HL-60/S4 treated with phorbol 12-myristate 13-acetate at 8.2 ng/mL for 4 days and 3 days (cell line): Measurements from ENCODE around the gene PRKCA.
"Not testable (repeated sequence)": the region's sequence is repeated elsewhere in the genome, so short reads cannot be mapped to it uniquely, and the experiment has no call there.

Source experiments
- in situ Hi-C: fragments of 300-500 bp; cut with MboI; formaldehyde crosslinking; loops from 2 replicates; pipeline ENCODE4 v1.15.0; 2022; ENCODE audit warnings: low sequenced_read_pairs

PRKCA gene

DNA sequence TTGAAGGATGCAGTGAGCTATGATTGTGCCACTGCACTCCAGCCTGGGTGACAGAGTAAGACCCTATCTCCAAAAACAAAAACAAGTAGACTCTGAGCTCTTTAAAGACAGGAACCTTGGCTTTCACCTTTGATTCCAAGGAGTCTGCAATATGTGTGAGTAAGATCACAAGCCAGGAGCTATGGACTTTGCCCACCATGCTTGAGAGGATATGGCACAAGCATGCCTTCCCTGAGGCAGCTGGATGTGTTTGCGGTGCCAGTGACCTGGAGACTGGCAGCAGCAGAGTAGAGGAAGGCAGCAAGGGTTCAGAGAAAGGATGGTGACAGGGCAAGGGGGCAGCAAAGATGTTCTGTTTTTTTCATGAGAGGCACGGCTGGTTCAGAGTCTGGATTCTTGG is 14.5 kb upstream of the PRKCA start:
- in situ Hi-C loops: no loop called here

DNA sequence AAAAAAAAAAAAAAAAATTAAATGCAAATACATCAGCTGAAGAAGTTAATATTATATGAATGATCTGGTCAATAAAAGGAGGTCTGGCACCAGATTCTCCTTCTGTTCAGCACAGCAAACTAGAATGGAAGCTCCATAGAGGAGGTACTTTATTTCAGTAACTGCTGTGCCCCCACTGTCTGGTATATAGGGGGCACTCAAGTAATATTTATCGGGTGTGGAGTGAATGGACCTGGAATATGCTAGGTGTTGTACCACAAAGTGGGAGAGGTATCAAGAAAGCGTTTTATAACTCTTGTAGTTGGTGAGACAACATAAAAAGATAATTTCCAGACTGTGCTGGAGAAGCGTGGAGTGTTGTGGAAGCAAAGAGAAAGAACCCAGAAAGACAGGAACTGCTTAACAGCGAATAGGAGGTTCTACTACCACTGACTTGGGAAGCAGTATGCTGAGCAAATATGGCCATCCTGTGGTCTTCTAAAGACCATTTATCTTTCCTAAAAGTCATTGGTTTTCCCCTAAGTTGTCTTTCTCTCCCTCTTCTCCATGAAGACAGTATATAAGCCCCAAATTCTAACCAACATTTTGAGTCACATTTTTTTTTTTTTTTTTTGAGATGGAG is 12.2 kb upstream of the PRKCA start:
- in situ Hi-C loops: no loop called here

DNA sequence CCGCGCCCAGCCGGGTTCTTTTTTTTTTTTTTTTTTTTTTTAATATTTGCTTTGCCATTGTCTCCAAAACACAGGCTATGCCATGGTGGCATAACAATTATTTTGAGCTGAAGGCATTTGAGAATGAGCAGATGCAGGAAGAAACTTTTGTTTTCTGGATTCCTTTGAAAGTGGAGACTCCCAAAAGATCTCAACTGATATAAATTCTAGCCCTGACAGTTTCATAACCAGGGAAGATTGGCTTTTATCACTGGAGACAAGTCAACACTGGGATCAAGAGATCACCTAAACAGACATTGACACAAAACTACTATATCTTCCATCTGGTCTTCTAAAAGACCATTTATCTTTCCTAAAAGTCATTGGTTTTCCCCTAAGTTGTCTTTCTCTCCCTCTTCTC is 10.1 kb upstream of the PRKCA start:
- in situ Hi-C loops: no loop called here

- in situ Hi-C loops: no loop called here
Observed at GRCh38 chr17:66296289-66296725, 6.1 kb upstream of the PRKCA start.

- in situ Hi-C loops: not testable (repeated sequence)
Observed at GRCh38 chr17:66297443-66297842, 5.0 kb upstream of the PRKCA start.

GRCh38 chr17:66299711-66300110 is 2.7 kb upstream of the PRKCA start:
- in situ Hi-C loops: no loop called here

GRCh38 chr17:66300956-66301355 is 1.5 kb upstream of the PRKCA start:
- in situ Hi-C loops: no loop called here

- in situ Hi-C loops: no loop called here
Observed at GRCh38 chr17:66301367-66301863, 998 bp upstream of the PRKCA start.

DNA sequence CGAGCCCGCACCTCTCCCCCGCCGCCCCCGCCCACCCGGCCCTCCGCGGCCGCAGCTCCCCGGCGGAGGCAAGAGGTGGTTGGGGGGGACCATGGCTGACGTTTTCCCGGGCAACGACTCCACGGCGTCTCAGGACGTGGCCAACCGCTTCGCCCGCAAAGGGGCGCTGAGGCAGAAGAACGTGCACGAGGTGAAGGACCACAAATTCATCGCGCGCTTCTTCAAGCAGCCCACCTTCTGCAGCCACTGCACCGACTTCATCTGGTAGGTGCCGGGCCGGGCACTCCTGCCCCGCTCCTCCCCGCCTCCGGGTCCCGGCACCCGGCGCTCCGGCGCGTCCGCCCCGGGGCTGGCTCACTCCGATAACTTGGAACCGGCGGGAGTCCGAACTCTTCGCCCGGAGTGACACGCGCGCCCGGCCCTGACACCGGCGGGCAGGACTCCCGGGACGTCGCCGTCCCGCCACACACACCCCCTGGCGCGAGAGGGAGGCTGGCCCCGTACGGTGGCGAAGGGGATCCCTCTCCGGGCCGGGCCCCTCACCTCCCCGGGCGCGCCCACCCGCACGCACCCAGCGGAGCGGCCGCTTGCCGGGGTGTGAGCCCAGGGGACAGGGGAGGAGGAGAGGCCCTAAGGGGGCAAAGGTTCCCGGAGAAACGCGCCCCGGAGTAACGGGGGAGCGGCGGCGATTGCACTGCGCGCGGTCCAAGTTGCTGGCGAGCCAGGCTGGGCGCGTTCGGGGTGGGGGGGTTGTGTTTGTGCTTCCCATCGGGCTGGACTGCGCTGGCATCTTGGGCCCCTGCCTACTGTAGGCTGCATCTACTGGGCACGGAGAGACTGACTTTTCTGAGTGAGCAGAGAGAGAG is 581 bp downstream of the PRKCA start:
- in situ Hi-C loops: no loop called here

DNA sequence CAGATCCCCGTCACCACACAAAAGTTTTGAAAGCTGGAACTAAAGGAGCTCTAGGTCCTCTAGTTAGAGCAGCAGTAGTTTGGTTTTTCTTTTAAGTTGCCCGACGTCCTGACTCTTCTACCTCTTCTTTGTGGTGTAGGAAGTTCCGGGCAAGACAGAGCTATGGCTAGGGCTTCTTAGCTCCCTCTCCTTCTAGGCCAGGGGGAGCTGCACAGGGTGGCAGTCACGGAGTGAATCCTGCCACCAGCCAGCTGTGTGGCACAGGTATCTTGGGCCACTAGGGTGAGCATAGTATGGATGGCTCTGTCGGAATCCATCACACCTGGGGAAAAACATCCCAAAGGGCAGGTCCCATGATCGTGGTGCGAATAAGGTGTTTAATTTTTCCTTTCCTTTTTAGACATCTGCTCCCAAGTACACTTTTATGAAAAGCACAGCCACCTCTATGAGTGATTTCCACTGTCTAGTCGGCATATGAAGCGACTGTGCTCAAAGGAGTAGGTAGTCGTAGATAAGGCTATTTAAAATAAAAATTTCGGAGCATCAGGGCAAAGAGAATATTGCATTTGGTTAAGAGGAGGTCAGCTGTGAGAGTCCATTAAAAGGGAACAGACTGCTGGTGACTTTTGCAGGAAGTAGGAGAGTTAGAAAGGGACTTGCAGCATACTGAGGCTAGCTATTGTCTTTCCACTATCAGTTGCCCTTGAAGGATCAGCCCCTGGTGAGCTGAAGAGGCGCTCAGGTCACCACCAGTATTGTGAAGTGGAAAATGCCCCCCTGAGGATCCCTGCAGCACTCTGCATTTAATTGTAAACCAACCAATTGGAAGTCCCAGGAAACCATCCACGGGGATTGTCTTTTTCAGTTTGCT is 2.1 kb downstream of the PRKCA start:
- in situ Hi-C loops: no loop called here

DNA sequence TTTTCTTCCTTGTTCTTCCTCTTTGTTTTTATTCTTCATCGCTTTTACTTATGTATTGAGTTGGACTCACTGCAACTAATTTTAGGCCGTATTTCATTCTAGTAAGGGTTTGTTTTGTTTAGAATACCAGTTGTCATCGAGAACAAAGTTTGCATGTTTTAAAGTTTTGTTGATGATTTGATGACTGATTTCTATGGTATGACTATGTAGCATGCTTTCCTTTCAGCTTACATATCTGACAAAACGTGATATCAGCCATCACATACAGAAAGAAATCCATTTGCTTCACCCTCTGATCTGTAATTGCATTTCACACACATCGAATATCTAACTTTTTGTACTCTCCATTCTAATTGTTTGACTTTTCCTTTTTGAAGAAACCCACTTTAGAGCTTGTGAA is 4.0 kb downstream of the PRKCA start:
- in situ Hi-C loops: no loop called here

GRCh38 chr17:66307257-66307656 is 4.8 kb downstream of the PRKCA start:
- in situ Hi-C loops: no loop called here

DNA sequence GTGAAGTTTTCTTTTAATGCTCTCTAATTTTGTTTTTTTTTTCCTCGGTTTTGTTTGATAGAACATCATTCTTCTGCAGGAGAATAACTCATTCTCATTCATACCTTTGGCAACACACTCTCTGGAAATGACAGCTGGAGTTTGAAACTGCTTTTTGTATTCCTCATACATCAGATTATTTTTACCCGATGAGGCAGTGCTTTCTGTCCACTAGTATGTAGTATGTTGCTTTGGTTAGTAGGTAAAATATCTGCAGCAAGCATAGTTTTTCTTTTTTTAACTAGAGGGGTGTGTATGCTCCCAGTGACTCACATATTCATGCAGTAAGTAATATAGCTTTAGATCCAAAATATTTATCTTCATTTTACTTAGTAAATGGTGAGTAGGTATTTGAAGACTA is 6.4 kb downstream of the PRKCA start:
- in situ Hi-C loops: no loop called here

DNA sequence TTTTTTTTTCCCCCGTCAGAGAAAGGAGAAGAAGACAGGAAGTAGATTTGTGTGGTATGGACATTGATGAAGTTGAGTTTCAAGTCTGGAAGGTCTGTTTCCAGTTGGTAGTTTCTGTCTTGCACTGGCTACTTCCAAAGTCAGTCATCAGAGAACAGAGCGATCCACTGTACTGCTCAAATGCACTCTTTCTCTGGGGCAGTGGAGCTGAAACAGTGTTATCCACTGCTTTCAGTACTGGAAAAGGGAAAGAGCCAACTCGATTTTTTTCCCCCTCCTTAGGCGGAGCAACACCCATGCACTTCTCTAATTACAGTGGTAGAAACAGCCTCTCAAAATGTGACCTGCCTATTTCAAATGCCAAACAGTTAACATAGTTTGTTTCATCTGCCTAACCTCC is 7.4 kb downstream of the PRKCA start:
- in situ Hi-C loops: no loop called here

DNA sequence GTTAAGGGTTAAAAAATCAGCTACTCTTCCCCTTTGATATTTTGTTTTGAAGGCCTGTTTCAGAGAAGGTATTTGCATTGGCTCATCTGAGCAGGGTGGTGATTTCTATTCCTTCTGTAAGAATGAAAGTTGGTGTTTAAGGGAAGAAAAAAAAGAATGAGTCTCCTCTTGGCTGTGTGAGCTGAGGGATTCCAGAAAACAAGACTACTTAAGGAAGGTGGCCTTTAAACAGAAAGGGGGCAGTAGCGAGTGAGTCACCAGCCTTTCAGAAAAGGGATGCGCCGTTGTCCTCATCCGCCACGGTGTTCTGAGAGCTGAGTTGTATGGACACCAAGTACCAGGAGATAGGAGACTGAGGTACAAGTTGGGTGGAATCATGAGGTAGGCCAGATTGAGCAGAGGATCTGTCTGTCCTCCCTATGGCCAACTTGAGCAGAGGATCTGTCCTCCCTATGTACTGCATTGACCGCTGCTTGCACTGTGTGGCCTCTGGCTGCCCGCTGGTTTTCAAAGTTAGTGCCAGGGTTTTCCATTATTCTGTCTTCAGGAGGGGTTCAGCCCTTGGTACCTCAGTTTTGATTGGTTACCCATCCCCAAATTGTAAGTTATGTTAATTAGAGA is 8.2 kb downstream of the PRKCA start:
- in situ Hi-C loops: no loop called here

GRCh38 chr17:66312912-66313311 is 10.5 kb downstream of the PRKCA start:
- in situ Hi-C loops: no loop called here

- in situ Hi-C loops: no loop called here
Observed at GRCh38 chr17:66313325-66313724, 10.9 kb downstream of the PRKCA start.

GRCh38 chr17:66313995-66314659 is 11.7 kb downstream of the PRKCA start:
- in situ Hi-C loops: no loop called here

GRCh38 chr17:66317629-66318028 is 15.2 kb downstream of the PRKCA start:
- in situ Hi-C loops: no loop called here

GRCh38 chr17:66319226-66319625 is 16.8 kb downstream of the PRKCA start:
- in situ Hi-C loops: no loop called here
